Neural cell (in vitro differentiated cells): ENCODE data around the gene SYK.
"Not testable (repeated sequence)": the region's sequence is repeated elsewhere in the genome, so short reads cannot be mapped to it uniquely, and the experiment has no call there.

Experiments used
- EZH2 ChIP-seq: fragments of 200-600, 300-800 bp; shearing (Covaris generic), sonication (generic); IDR thresholded peaks from 2 replicates; pipeline ENCODE4 v1.6.1; 2014; ENCODE audit warnings: antibody characterized with exemption, low read length, borderline replicate concordance, mild to moderate bottlenecking; ENCODE audit not compliant: insufficient read depth, poor library complexity, severe bottlenecking
- POLR2AphosphoS5 ChIP-seq: IDR thresholded peaks from 2 replicates; pipeline ENCODE4 v1.6.1; 2012
- REST ChIP-seq: IDR thresholded peaks from 2 replicates; pipeline ENCODE4 v1.6.1; 2012; ENCODE audit warnings: borderline replicate concordance
- TF ChIP-seq, protein P1 (sequence below): fragments of 450-650 bp; IDR thresholded peaks from 2 replicates; pipeline ENCODE4 v1.5.1; 2014; ENCODE audit warnings: antibody characterized with exemption, mild to moderate bottlenecking, moderate library complexity; ENCODE audit not compliant: poor library complexity, severe bottlenecking

- TF ChIP-seq, protein P1, sequence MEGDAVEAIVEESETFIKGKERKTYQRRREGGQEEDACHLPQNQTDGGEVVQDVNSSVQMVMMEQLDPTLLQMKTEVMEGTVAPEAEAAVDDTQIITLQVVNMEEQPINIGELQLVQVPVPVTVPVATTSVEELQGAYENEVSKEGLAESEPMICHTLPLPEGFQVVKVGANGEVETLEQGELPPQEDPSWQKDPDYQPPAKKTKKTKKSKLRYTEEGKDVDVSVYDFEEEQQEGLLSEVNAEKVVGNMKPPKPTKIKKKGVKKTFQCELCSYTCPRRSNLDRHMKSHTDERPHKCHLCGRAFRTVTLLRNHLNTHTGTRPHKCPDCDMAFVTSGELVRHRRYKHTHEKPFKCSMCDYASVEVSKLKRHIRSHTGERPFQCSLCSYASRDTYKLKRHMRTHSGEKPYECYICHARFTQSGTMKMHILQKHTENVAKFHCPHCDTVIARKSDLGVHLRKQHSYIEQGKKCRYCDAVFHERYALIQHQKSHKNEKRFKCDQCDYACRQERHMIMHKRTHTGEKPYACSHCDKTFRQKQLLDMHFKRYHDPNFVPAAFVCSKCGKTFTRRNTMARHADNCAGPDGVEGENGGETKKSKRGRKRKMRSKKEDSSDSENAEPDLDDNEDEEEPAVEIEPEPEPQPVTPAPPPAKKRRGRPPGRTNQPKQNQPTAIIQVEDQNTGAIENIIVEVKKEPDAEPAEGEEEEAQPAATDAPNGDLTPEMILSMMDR = peak; percentile 83
- not testable (repeated sequence) for TF ChIP-seq EZH2, REST, POLR2AphosphoS5
These were observed 45.9 kb upstream of the SYK start for GRCh38 chr9:90755514-90756371.
